HG02870 (cell line): ENCODE data around the gene SLC39A11.
"Not testable (repeated sequence)": the region's sequence is repeated elsewhere in the genome, so short reads cannot be mapped to it uniquely, and the experiment has no call there.

Experiments used
- ATAC-seq: cut with Tn5 transposase; IDR thresholded peaks from one replicate; pipeline ENCODE4 v1.9.1; 2021; ENCODE audit warnings: mild to moderate bottlenecking, moderate library complexity; ENCODE audit not compliant: unreplicated experiment

Gene SLC39A11

DNA sequence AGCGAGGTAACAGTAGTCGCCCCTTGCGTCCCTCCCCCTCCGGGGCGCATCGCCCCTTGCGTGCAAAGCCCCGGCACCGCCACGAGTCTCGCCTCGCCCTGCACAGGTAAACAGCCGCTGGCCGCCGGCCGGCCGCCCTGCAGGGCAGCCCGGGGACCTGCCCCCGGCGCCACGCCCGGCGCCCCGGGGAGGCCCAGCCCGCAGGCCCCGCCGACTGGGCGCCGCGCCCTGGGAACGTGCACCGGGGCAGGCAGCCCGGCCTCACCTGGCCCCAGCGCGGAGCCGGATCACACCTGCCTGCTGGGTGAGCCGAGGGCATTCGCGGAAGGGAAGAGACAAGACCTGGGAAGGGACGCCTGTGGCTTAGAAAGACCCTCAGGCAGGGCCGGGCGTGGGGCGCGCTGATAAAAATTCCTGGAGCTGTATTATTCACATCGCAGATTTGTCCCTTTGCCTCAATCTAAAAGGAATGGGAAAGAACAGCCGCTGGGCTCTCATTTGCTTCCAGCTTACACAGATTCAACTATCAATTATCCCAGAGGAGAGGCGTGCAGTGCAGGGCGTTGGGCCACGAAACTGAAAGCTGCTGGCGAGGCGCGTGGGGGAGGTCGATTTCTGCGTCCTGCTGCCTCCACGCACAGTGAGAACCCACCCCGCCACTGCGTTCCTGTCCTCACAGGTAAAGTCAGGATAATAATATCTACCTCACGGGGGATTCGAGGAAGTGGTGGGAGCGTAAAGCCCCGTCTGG is 451.9 kb downstream of the SLC39A11 start:
- ATAC-seq: no peak

DNA sequence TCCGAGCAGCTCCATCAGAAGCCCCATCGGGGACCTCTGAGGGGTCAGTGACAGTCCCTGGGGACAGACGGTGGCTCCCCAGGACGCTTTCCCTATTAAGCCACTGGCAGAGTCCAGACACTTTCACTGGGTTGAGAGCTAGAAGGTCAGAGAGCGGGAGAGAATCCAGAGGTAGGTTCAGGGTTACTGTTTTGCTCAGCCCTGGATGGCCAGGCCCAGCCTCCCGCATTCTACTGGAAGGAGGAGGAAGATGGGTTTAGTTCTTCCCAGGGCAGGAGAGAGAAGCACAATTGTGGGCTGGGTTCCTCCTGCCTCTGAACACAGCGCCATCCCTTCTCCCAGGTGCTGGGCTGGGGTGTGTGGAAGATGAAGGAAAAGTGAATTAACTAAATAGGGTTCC is 452.8 kb downstream of the SLC39A11 start:
- ATAC-seq: no peak

DNA sequence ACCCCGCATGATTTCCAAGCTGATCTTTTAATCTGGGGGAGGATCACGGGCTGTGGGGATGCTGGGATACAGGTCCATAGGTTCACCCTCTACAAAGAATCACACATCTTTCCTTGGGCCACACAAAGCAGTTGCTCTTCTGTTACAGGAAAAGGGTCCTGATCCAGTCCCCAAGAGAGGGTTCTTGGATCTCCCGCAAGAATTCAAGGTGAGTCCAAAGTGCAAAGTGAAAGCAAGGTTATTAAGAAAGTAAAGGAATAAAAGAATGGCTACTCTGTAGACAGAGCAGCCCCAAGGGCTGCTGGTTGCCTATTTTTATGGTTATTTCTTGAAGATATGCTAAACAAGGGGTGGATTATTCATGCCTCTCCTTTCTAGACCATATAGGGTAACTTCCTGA is 453.6 kb downstream of the SLC39A11 start:
- ATAC-seq: not testable (repeated sequence)

DNA sequence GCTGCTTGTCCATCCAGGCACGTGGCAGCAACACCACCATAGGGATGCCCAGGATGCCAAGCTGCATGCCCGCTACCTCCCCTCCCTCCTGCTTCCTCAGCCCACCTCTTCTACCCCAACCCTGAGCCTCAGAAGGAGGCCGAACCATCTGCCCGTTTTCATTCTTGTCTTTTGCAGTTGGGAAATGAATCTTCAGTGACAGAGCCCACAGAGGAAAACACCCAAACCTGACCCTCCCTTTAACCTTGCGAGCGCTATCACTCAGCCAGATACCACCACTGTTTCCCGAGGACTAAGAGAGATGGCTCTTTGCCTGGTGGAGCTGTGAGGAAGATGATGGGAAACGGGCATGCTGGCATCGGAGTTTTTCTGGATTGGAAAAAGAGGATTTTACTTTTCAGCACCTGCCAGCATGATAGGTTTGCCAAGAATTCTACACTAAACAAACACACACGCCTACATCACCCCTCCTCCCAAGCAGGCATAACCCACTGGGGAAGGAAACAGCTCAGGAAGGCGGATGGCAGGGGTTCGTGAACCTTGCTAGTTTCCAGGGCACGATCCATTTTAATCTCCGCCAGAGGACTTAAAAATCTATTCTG is 457.4 kb downstream of the SLC39A11 start:
- ATAC-seq: no peak

DNA sequence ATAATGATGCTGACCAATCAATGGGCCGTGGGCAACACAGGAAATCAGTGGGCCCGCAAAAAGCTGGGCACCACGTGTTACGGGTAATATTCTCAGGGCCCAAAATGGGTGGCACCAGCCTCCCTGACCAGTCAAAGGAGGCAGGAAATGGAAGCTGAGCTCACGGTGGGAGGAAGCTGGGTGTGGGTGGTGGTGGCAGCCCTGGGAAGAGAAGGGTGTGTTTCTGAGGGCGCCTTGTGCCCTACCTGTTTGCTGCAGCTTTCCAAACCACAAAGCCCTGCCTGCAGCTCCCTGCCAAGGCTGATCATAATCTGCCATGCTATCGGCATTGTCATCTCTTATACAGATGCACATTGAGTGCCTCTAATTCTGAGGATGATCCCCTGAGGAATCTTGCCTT is 457.9 kb downstream of the SLC39A11 start:
- ATAC-seq: no peak

DNA sequence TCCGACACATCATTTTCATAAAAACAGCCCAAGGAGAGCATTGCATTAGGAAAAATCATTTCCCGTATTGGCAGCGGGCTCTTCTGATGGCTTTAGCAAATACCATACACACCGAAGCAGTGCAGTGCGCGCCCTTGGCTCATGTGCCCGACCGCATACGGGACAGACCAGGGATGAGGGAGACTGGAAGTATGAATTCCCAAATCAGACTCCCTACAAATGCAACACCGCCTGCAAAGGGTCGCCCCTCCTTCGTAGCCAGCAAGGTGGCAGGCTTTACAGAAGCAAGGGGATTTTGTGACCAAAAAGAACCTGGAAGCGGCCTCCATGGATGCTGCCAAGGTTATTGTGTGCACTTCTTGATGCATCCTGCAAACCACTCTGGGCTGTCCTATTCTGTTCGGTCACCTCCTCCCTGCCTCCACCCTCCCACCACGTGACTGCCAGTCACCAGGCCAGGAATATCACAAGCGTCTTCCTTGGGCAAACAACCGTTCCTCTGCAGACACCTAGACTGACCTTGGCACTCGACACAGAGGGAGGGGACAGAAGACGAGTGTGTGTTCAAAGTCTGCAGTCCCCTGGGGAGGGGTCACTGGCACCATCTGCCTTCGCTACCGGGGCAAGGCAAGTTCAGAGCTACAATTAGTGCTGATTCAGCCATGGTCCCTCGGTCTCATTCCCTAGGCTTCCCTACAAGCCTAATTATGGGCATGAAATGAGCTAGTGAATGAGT is 460.4 kb downstream of the SLC39A11 start:
- ATAC-seq: no peak

DNA sequence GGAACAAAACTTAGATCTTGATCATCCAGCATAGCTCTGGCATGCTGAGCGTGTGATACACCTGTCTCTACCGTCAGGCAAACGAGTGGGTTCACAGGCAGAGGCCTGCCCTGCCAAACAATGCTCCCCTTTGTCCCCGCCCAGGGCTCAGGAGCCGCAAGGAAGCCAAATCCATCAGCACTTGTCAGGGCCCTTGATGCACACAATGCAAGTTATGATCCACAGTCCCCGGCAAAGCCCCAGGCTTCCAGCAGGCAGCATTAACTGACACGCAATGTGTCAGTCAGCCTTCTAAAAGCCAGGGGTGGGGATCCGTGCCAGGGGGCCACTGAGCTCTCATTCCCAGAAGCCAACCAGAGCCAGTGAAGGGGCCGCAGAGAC is 460.9 kb downstream of the SLC39A11 start:
- no peak for ATAC-seq

DNA sequence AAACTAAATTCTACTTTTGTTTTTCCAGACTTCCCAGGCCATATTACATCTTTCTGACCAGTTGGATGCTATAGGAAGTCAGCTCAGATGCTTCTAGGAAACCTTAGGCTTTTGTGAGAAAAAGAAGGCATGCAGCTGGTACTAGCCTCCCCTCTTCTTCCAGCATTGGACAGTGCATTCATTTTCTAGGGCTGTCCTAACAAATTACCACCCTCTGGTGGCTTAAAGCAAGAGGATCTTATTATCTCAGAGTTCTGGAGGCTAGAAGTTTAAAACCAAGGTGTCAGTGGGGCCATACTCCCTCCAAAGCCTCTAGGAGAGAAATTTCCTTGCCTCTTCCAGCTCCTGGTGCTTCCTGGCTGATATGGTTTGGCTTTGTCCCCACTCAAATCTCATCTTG is 467.8 kb downstream of the SLC39A11 start:
- ATAC-seq: no peak

DNA sequence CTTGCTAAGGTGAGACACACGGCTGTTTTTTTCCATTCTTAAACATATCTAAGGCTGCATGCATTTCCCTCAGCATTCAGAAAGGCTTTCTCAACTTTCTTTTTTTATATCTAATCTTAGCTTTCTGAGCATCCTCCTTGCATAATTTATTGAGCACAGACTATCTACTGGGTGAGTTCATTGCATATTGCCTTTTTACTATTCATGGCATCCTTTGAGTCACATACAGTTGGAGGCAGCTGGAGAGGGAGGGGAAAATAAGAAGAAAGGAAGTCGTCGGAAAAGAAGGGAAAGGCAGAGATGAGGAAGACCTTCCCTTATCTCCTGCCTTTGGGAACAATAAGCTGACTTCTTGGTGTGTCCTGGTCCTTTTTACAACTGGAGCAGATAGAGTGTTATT is 468.3 kb downstream of the SLC39A11 start:
- ATAC-seq: no peak

DNA sequence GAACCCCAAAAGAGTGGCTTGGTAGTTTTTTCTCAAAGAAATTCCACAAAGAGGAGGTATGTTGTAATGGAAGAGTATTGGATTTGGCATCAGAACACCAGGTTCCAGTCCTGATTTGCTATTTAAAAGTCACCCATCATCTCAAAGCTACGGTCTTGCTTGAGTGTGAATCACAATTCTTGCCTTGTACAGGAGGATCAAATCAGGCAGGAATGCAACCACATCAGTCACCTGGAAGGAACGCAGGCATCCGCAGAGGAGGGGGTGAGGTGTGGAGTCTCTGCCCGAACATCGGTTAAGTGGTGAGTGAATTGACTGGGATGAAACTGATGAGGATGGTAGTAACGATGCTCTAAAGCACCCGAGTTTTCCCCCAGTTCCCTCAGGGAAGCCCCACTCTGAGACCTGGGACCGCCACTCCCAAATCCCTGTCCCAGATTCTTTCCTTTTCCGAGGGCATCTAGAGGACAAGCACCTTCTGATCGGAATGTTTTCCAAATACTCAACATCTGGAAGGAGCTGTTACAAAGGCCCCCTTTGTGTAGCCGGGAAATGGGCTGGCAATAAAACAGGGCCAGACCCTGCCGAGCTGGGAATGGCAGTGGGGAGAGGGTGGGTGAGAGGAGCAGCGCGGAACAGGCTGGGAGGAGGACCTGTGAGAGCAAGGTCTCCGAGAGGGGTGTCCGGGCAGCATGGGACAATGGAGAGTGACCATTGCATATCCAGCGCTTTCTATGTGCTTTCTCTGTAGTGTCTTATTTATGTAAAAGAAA is 469.6 kb downstream of the SLC39A11 start:
- ATAC-seq: no peak

DNA sequence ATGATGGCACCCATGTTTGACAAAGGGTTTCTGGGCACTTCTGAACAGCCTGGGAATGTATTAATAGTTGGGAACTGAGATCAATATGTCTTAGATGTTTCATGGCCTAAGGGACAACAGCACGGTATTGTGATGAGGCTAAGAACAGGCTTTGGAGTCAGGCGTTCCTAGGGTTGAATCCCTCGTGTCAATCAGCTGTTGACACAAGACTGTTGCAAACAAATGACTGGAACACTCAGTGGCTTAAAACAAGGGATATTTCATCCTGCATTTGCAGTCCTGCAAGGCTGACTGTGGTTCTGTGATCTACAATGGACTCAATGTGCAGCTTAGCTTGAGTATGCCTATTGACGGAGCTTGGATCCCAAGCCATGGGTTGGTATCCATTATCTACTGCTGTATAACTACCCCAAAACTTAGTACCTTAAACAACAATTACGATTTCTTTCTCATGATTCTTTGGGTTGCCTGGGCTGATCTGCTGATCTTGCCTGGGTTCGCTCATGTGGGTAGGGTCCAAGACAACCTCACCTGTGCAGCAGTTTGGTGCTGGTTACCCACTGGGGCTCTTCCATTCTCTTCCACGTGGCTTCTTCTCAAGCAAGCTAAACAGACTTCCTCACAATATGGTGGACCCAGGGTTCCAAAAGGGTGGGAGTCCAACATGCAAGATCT is 472.4 kb downstream of the SLC39A11 start:
- no peak for ATAC-seq

DNA sequence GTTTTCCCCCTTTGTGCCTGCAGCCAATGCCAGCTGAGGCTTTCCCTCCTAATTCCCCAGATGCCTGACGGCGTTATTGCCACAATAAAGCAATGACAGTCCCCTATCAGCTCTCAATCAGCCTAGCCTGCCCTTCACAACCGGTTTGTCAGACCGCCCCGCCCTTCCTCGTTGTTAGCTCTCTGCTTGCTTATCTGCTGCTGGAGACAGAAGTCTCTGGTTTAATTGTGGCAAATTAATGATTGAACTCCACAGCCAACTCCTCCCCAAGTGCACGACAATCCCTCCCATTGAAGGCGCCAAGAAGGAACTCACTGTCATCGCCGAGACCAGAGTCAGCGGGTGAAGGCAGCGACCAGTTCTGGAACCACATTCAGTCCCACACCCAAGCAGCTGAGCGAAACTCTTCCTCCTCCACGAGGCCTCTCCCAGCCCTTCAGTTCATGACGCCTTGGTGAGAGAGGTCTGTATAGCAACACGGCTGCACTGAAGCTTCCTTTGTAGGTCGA is 474.4 kb downstream of the SLC39A11 start:
- ATAC-seq: no peak

DNA sequence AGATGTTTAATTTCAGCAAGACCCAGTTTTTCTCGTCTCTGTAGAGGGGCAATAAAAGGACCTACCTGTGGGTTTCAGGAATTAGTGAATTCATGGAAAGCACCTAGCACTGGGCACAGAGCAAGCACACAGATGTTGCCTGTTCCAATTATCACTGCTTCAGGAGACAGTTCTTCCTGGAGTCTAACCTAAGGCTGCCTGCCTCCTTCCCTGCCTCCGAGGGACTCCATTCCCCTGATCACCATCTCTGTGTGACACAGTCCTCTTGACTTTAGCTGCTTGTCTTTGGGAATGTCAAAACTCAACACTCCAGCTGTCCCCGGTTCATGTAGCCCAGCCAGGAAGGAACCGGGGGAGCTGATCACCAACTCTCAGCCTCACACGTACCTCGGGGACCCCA is 474.9 kb downstream of the SLC39A11 start:
- no peak for ATAC-seq

DNA sequence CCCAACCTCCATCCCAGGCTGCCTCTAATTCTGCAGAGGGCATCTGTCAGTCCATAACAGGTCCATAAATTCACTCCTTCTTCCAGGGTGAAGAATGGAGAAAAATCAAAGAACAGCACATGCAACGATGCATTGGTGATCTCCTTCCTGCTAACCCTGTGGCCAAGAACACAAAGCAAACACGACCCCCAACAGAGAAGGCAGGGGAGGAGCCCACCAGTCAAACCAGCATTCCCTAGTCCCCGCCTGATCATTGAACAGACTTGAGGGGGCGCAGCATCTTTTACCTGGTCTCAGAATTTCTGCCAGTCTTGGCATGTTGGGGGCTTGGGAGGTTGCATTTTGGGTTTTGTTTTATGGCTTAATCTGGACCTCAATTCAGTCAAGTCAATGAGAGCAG is 476.0 kb downstream of the SLC39A11 start:
- ATAC-seq: no peak

DNA sequence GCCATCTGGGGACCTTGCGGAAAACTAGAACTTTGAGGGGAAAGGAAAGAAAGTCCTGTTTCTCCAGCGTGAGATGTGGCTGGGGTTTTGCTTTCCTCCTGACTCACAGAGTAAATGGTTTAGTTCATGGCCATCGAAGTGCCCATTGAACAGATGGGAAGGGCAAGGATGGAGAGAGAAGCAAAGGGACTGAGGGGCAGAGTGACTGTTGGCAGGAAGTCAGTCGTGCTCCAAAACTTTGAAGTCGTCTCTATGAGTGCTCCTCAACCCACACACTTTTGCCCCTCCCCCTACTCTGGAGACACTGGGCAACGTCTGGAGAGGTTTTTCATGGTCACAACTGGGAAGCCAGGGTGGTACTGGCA is 476.9 kb downstream of the SLC39A11 start:
- ATAC-seq: no peak

DNA sequence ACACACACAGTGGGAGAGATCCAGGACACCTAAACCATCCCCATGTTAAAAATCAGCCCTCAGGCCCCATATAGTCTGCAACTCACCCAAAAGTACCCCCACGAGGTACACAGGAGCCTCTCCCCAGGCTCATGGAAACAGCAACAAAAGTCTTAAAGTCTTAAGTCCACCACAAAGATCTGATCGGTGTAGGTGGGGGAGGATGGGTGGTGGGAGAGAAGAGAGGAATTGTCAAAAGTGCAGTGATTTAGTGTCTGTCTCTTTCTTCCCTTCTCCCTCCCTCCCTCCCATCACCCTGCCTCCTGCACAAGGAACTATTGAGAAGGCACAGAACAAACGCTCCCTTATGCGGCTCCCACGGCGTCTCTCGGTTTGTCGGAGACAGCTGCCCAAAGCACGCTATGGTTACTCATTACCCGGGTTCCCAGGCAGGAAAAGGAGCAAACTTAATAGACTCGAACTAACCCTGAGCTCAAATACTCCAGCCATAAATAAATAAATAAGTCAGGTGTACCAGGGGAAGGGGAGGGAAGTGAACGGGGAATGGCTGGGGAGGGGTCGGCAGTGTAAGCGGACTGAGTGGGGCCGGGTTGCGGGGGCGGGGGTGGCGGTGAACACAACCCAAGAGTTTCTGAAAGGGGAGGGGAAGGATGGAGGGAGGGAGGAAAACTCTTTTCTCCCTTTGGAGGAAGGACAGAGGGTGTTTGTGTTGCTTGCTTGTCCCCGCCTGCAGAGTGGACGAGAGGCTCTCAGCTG is 477.4 kb downstream of the SLC39A11 start:
- ATAC-seq: no peak

DNA sequence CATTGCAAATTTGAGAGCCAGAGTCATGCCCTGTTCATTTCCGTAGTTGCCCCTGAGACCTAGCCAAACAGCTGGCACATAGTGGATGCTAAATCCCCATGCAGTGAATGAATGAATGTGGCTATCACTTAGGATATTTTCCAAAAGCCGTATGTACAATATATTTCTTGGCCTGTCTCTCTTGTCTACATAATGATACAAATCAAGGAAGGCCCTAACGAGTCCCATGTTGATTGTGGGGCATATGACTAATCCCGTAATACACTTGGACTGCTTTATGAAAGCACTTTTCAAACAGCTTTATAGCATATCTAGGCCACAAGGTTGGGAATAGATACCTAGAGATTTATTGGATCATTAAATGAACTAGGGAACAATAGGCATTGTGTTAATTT is 478.0 kb downstream of the SLC39A11 start:
- no peak for ATAC-seq

DNA sequence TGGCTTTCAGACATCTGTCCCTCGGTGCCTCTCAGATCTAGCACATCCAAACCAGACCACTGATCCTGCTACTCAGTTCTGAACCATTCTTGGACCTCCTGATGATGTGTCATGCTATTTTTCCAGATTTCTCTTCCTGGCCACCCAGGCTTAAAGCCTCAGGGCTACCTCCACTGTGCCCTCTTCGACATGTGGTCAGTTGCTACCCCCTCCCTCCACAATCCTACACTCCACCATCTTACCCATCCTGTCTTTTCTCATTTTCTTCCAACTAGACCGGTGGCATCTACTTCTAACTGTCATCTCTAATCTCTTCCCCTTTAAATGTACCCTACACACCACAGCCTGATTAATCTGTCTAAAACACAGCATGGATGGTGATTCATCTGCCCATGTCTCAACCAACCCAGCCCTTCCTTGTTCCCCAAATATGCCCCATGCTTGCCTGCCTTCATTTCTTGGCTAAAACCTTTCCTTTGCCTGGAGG is 478.6 kb downstream of the SLC39A11 start:
- no peak for ATAC-seq

DNA sequence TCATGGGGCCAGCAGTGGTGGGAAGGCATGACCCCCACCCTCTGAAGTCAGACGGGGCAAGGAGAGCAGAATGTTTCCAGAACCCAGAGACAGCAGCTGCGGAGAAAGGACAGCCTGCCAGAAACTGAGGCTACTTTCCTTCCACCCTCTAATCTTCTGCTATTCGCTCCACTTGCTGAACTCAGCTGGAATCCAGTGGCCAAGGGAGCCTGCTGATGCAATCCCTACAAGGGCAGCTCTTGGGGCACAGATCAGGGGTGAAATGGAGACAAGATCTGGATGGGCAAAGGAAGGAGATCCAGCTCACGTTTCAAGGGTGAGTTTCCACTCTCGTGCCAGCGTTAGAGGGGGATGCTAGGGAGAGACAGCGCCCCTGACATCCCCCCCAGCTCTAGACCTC is 479.1 kb downstream of the SLC39A11 start:
- ATAC-seq: no peak

DNA sequence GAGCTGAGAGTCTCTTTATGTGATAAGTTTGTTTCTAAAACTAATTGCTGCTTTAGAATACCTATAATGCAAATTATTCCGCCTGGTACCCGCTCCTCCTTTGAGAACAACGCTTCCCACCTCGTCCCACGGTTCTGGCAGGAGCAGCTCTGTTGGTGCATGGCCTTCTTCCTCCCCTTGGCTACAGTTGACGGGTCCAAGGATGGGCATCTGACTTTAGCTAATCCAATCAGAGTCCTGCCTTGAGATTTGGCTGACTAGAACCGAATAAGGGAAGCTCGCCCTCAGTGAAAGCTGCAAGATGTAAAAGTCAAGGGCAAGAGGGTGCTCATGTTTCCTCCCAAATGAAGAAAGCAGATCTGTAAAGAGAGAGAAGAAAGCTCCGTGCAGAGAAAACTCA is 481.3 kb downstream of the SLC39A11 start:
- no peak for ATAC-seq
